ACC112 (cell line): ENCODE measurements around the gene TMPRSS6.

Experiments used
- H2AFZ ChIP-seq: fragments of 200-600 bp; sonication (generic); one replicate; pipeline ENCODE4 v1.6.0; 2017; ENCODE audit warnings: antibody characterized with exemption, low read length; ENCODE audit not compliant: unreplicated experiment
- H3K27ac ChIP-seq: fragments of 200-600 bp; sonication (generic); 2 replicates; pipeline ENCODE4 v1.5.1; 2014; ENCODE audit warnings: low read depth, mild to moderate bottlenecking, antibody characterized with exemption, low read length, moderate library complexity
- H3K27me3 ChIP-seq: fragments of 200-600 bp; sonication (generic); 2 replicates; pipeline ENCODE4 v1.6.1; 2014; ENCODE audit warnings: mild to moderate bottlenecking, antibody characterized with exemption, low read length, moderate library complexity, mixed read lengths; ENCODE audit not compliant: insufficient read depth
- H3K36me3 ChIP-seq: fragments of 200-600 bp; sonication (generic); 2 replicates; pipeline ENCODE4 v1.6.1; 2016; ENCODE audit warnings: mild to moderate bottlenecking, antibody characterized with exemption, low read length, moderate library complexity, mixed read lengths; ENCODE audit not compliant: insufficient read depth
- H3K4me1 ChIP-seq: fragments of 200-600 bp; sonication (generic); one replicate; pipeline ENCODE4 v1.6.1; 2016; ENCODE audit warnings: low read length, mixed read lengths; ENCODE audit not compliant: insufficient read depth, unreplicated experiment, control insufficient read depth
- H3K4me3 ChIP-seq: fragments of 200-600 bp; sonication (generic); 2 replicates; pipeline ENCODE4 v1.5.1; 2014; ENCODE audit warnings: mild to moderate bottlenecking, low read depth, low read length
- H3K79me2 ChIP-seq: fragments of 200-600 bp; sonication (generic); one replicate; pipeline ENCODE4 v1.6.0; 2016; ENCODE audit warnings: low read length; ENCODE audit not compliant: control insufficient read depth, unreplicated experiment, insufficient read depth

The TMPRSS6 gene

DNA sequence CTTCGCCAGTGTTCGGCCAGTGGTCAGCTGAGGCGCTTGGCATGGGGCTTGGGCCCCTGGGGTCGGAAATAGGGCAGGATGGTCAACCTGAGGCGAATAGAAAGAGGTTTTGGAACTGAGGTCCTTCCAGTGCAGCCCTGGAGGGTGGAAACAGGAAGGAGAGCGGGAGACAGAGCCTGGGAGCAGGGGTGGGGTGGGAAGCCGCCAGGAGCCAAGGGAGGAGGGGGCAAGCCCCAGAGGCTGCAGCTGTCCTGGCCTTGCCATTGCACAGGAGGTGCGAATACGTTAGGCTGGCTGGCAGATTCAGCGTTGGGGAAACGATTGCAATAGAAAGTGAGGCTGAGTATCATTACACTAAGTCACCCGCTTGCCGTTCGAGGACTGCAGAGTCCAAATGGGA lies 71.8 kb downstream of the TMPRSS6 start:
- Histone ChIP-seq H3K36me3 (no peaks in the 10 kb centered on the region), H3K79me2 (no peaks in the 10 kb centered on the region), H2AFZ (no peak overlapping the region), H3K27ac (no peak overlapping the region), H3K27me3 (no peaks in the 10 kb centered on the region), H3K4me3 (no peak overlapping the region), H3K4me1 (peaks cover 8% of the 10 kb centered on the region)

DNA sequence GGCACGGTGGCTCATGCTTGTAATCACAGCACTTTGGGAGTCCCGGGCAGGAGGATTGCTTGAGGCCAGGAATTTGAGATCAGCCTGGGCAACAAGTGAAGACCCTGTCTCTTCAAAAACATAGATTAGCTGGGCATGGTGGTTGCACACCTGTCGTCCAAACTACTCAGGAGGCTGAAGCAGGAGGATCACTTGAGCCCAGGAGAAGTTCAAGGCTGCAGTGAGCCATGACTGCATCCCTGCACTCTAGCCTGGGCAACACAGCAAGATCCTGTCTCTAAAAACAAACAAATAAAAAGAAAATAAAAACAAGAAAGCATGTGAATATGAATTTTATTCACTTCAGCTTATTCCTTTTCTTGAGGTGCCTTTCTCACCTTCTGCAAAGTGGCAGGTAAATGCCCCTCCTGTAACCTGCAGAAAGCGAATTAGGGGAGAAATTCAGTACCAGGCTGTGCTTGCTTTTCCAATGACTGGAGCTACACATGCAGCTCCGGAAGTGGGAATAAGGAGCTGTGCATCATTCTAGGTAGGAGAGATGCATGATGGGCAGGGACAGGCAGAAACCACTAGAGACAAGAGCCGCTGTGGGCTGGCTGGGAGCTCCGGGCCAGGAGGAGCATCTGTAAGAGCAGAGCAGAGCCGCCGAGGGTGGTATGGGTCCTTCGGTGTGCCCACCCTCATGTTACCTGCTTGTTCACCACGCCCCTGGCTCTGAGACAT lies 72.7 kb downstream of the TMPRSS6 start:
- Histone ChIP-seq H3K4me3 (no peak overlapping the region), H3K27me3 (no peaks in the 10 kb centered on the region), H3K27ac (no peak overlapping the region), H3K79me2 (no peaks in the 10 kb centered on the region), H3K4me1 (peaks cover 8% of the 10 kb centered on the region), H2AFZ (no peak overlapping the region), H3K36me3 (no peaks in the 10 kb centered on the region)

DNA sequence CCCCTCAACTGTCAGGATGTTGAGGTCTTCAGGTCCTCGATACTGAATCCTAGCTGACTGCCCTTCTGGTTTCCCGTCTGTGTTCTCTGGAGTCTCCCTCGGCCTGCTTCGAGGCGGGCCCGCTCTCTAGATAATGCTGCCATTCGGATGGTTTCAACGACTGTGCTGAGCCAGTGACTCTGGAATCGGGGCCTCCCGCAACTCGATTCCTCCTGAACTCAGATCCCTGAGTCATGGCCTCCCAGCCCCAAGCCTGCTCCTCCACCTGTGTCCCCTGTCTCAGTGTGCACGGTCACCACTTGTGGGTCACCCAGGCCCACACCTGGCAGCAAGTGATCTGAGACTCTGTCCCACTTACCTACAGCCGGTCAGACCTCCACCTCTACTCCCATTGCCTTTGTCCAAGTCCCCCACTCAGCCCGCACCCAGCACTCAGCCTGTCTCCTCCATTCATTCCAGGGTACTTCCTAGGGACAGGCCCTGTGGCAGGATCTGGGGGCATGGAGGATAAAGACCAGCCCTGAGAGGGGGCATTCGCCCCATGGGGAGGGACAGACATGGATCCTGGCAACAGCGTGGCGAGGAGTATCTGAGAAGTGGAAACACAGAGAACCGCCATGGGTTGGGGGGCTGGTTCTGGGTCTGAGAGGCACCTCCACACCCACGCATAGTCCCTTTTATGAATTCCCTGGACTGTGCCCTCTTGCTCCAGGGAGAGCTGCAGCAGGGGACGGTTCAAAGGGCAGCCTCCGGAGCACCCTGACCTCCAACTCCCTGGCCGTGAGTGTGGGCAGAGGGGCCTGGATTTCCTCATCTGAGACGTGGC lies 75.7 kb downstream of the TMPRSS6 start:
- no peaks in the 10 kb centered on the region for H3K27me3 ChIP-seq
- H3K4me3 ChIP-seq: no peak overlapping the region
- H3K27ac ChIP-seq: no peak overlapping the region
- no peaks in the 10 kb centered on the region for H3K36me3 ChIP-seq
- H3K79me2 ChIP-seq: no peaks in the 10 kb centered on the region
- no peaks in the 10 kb centered on the region for H3K4me1 ChIP-seq
- H2AFZ ChIP-seq: no peak overlapping the region

DNA sequence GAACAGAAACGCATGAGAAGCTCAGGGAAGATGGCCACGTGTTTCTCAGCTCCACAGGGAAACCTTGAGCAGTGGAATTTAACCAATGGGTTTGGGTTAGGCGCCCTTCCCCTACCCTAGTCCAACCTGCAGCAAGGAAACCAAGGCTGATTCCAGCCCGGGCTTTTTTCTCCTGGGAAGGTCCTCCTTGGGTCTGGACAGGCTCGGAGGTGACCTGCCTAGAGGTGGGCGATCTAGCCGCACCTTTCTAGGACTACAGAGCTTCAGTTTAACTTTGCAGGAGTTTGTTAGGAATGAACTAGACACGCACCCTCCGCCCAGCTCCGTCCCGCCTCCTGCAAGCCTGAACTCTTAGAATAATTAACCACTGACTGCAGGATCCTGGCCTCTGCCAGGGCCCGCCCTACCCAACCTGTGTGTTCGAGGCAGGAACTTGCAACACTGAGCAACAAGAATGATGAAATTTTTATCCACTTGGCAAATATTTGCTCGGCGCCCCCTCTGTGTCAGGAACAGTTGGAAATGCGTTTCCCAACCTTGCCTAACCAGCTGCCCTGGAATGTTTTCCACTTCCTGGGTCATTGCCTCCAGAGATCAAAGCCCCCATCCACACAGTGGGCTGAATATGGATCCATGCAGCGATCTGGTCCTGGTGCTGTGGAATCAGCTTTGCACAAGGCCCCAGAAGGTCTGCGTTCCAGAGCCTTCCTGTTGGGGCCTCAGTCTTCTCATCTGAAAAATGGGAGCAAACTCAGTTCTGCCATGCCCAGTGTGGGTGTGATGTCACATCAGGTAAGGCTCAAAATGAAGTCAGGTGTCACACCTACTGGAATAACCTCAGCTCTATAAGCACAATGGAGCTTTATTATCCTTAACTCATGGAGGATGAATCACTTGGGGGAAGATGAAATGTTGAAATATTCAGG lies 76.7 kb downstream of the TMPRSS6 start:
- Histone ChIP-seq H3K4me3 (no peak overlapping the region), H3K27ac (no peak overlapping the region), H3K27me3 (no peaks in the 10 kb centered on the region), H3K36me3 (no peaks in the 10 kb centered on the region), H3K4me1 (no peaks in the 10 kb centered on the region), H3K79me2 (no peaks in the 10 kb centered on the region), H2AFZ (no peak overlapping the region)

DNA sequence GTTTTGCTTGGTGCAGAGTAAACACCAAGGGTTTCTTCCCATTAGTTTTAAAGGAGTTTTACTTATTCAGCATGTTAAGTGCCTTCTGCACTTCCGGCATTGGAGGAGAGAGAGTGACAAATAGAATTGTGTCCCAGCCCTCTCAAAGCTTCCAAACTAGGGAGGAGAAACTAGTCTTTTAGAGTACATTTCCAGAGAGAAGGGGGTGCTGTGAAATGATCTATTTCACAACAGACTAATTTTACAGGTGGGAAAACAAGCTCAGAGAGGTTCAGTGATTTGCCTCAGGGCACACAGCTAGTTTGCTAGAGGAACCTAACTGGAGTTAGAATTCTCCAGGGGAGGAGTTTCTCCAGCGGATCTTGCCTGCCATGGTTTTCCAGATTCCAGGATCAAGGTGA lies 77.4 kb downstream of the TMPRSS6 start:
- Histone ChIP-seq H3K27ac (no peak overlapping the region), H3K4me1 (no peaks in the 10 kb centered on the region), H3K4me3 (no peak overlapping the region), H3K79me2 (no peaks in the 10 kb centered on the region), H3K27me3 (no peaks in the 10 kb centered on the region), H2AFZ (no peak overlapping the region), H3K36me3 (no peaks in the 10 kb centered on the region)

DNA sequence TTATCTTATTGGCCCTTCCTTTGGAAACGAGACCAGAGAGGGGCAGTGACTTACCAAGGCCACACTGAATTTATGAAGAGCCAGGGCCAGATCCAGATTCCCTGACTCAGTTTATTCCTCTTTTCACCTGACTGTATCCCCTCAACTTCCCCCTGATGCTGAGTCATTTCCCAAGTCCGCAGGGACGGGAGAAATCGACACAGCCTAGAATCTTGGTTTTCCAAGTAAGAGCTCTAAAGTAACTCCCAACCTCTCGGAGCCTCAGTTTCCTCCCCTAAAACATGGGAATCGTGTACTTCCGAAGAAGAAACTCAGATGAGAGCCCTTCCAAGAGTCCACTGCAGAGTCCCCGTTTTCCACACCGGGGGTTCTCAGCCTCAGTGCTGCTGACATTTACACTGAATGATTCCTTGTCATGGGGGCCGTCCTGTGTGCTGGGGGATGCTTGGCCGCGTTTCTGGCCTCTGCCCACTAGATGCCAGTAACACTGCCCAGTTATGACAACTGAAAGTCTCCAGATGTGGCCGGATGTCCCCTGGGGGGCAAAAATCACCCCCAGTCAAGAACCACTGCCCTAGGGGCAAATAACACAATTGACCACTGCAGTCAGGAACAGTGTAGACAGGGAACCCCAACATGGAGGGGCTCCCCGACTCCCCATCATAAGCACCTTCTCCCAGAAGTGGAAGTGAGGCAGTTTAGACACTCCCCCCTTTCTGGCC lies 78.8 kb downstream of the TMPRSS6 start:
- no peaks in the 10 kb centered on the region for H3K27me3 ChIP-seq
- no peaks in the 10 kb centered on the region for H3K4me1 ChIP-seq
- H3K36me3 ChIP-seq: no peaks in the 10 kb centered on the region
- no peak overlapping the region for H2AFZ ChIP-seq
- no peak overlapping the region for H3K4me3 ChIP-seq
- H3K27ac ChIP-seq: no peak overlapping the region
- H3K79me2 ChIP-seq: no peaks in the 10 kb centered on the region

DNA sequence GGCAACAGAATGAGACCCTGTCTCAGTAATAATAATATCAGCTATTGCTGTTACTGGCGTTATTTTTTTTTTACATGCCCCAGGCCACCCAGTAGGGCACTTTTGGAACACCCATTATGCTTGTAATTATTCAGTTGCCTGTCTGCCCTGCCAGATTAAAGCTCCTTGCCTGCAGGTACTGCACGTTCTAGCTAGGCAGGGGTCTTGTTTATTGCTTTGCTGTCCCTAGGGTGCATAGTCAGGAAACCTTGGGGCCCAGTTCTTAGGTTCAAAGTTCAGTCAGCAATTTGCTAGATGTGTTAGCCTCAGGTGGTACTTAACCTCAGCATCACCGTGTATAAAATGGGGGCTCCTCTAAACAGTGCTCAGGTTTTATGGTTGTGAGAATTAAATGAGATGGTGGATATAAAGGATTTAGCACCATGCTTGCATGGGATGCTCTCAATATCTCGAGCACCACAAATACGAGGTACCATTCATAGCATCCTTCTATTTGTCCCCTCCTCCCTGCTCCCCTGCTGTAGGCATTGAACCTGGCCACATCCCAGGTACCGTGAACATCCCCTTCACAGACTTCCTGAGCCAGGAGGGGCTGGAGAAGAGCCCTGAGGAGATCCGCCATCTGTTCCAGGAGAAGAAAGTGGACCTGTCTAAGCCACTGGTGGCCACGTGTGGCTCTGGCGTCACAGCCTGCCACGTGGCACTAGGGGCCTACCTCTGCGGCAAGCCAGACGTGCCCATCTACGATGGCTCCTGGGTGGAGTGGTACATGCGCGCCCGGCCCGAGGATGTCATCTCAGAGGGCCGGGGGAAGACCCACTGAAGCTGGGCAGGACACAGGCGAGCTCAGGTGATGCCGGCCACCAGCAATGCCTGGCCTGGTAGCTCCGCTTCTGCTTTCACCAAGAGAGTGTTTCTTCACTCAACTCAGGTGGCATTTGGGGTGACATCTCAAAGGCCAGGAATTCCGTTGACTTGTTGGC lies 80.5 kb downstream of the TMPRSS6 start:
- no peak overlapping the region for H2AFZ ChIP-seq
- no peaks in the 10 kb centered on the region for H3K4me1 ChIP-seq
- H3K79me2 ChIP-seq: no peaks in the 10 kb centered on the region
- no peak overlapping the region for H3K27ac ChIP-seq
- no peaks in the 10 kb centered on the region for H3K36me3 ChIP-seq
- H3K4me3 ChIP-seq: no peak overlapping the region
- H3K27me3 ChIP-seq: no peaks in the 10 kb centered on the region

DNA sequence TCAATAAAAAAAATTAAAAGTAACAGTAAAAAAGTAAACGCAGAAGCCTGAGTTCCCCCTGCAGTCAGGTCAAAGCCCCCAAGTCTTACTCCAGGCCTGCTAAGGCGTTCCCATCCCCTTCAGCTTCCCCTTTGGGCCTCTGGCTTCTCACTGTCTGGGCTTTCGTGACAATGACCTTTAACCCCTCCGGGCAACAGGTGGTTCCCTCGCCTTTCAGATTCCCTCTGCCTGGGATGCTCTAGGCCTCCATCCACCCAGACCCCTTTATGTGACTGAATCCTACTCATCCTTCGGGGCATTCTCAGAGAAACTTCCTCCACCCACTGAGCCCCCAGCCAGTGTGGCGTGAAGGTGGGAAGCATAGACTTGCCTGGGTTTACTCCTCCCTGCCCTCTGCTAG lies 82.0 kb downstream of the TMPRSS6 start:
- Histone ChIP-seq H2AFZ (no peak overlapping the region), H3K36me3 (no peaks in the 10 kb centered on the region), H3K4me1 (no peaks in the 10 kb centered on the region), H3K79me2 (no peaks in the 10 kb centered on the region), H3K27me3 (no peaks in the 10 kb centered on the region), H3K4me3 (no peak overlapping the region), H3K27ac (no peak overlapping the region)

DNA sequence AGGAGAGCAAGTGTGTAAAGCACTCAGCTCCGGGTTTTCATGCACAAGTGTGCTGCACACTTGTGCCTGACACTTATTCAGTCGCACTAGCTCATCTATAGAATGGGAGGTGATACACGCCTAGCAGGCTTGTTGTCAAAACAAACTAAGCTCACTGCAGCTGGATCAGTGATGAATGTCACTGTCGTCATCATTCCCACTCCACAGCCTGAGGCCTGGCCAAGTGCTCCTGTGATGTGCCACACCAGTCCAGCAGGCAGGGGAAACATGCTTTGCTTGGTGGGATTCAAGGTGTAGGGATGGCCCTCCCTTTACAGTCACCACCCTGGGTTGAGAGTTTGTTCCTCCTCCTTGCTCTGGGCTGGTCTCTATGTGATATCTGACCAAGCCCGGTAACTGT lies 83.2 kb downstream of the TMPRSS6 start:
- Histone ChIP-seq H3K27me3 (no peaks in the 10 kb centered on the region), H3K4me3 (no peak overlapping the region), H3K27ac (no peak overlapping the region), H3K4me1 (no peaks in the 10 kb centered on the region), H3K36me3 (no peaks in the 10 kb centered on the region), H2AFZ (no peak overlapping the region), H3K79me2 (no peaks in the 10 kb centered on the region)
